ENCODE results near the gene AGAP5.
"Not testable (repeated sequence)": the region's sequence is repeated elsewhere in the genome, so short reads cannot be mapped to it uniquely, and the experiment has no call there.

The AGAP5 gene

DNA sequence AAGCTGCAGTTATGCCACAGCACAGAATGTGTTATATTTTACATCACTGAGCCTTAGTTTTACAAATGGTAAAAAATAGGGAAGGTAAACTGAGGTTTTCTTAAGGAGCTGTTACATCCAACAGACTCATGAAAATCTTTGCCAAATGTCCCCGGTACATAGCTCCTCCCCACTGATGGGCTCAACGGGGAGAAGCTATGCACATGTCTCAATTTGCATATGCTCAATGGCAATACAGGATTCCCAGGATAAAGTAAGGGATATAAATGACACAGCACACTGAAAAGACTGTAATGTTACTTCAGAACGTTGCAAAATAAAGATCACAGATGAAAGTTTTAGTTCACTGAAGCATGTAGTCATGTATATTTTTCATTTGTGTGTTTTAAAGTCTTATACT lies 16.6 kb upstream of the AGAP5 start:
- not testable (repeated sequence) for DNase-seq

DNA sequence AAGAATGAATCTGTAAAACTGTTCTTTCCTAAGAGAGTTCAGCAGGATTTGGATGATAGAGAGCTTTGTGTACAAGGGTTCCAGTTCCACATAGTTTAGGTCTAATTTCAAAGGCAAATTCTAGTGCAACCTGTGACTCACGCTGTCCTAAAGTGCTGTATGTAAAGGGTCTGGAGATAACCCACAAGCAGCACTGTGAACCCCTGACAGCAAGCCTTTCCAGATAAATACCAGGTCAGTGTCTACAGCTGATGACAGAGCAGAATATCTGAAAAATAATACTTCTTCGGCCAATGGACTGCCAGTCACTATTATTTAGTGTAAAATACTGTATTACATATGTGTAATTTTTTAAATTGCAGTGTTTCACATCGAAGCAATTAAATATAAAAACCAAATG lies 16.0 kb upstream of the AGAP5 start:
- DNase-seq, result not testable (repeated sequence)

DNA sequence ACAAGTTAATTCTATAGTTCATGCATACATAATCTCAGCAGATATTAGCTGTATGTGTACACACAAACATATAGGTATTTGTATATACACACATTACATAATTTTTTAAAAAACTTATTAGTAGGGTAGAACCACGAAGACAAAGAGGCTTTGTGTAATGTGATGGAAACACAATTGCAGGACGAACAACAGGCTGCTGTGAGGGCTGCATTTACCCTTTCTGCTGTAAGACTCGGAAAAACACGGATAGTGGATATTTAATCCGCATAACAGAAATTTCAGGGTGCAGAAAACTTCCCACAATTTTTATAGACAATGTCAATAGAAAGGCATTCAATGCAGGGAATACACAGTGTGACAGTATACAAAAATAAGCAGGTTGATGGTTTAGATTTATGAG lies 13.8 kb upstream of the AGAP5 start:
- not testable (repeated sequence) for DNase-seq

DNA sequence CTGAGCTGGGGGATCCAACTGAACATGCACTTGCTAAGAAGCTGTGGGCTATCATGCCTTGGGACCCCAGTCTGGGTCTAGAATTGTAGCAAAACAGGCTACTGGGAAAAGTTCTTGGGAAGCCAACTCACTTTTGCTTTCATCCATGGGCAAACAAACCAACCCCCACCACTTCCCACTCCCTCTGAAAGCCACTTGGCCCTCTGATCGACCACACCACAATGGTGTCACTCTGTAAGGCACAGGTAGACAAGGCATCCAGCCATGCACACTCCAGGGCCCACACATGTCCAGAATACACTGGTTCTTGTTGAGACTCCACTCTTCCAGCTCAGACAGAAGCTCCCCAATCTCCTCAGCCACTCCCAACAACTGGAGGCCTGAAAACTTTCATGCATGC lies 10.2 kb upstream of the AGAP5 start:
- DNase-seq, result not testable (repeated sequence)

DNA sequence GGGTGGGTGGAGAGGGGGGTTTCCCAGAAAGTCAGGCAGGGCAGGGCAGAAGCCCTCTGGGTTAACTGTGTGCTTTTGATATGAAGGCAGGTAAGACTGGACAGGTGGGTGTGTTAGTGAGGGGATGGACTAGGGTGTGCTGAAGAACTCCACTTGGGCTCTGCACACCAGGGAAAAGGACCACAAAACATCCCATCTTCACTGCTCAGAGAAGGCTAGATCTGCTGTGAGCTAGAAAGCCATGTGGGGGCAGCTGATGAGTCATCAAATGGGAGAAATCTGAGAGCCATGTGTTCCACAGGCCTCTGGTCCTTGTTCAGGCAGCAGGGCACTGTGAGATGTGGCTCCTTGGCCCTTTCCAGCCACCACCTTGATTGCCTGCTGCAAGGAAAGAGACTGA lies 9.7 kb upstream of the AGAP5 start:
- DNase-seq, result not testable (repeated sequence)

DNA sequence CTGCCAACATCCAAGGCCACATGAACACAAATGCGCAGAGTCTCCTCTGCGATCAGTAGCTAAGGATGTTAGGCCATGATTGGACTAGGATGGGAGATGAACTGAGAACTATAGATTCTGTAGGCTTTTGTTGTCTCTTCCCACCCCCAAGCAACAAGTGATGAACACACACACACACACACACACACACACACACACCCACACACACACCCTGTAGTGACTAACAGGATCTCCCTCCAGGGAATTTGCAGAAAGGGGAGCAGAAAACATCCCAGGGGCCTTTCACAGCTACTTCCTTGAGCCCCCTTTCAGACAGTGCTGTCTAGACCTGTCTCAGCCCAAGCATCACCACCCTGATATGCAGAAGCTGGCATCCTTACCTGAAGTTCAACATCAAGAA lies 8.6 kb upstream of the AGAP5 start:
- DNase-seq, result not testable (repeated sequence)

DNA sequence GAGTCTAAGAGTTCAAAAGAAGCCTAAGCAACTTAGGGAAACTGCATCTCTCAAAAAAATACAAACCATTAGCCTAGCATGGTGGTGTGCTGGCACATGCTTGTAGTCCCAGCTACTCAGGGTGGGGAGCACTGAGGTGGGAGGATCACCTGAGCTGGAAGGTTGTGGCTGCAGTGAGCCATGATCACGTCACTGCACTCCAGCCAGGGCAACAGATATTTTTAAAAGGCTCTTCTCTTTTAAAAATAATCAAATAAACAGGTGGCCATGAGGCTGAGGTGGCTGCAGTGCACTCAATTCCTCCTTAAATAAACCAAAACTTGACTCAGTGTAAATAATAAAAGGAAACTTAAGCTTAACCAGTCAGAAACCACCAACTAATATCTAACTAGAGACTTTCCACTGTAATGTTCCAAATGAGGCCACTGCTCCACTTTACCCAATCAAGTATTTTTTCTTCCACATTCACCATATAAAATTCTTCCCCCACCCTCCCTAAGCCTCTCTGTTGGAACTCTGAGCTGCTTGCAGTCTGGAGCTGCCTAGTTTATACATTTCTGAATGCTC lies 7.7 kb upstream of the AGAP5 start:
- DNase-seq, result not testable (repeated sequence)

DNA sequence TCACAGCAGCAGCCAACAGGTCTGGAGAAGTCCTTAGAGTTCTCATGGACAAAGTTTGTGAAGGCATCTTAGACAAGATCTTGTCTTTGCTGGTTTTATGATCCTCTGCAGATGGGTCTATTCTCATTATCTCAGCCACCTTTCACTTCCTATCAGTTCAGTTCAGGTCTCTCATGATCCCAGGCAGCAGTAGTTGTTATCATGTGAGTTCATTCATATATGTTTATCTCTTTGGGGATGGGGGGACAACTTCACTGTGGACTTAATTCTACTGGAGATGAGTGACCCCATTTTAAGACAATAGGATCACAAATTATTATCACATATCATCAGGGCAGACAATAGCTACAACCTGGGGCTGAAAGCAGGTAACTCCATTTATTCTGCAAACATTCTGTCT lies 6.0 kb upstream of the AGAP5 start:
- not testable (repeated sequence) for DNase-seq

DNA sequence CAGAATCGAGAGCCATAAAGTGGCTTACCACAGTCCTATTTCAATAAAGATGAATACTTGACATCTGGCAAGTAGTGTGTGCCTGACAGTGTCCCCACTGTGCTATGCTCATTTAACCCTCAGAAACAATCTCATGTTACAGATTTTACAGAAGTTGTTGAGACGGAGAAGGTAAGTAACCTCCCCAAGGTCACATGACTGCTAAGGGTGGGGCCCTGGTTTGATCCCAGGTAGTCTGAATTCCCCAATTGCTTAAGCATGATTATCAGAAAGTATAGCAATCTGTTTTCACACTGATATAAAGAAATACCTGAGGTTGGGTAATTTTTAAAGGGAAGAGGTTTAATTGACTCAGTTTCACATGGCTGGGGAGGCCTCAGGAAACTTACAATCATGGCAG lies 910 bp upstream of the AGAP5 start:
- DNase-seq, result not testable (repeated sequence)

DNA sequence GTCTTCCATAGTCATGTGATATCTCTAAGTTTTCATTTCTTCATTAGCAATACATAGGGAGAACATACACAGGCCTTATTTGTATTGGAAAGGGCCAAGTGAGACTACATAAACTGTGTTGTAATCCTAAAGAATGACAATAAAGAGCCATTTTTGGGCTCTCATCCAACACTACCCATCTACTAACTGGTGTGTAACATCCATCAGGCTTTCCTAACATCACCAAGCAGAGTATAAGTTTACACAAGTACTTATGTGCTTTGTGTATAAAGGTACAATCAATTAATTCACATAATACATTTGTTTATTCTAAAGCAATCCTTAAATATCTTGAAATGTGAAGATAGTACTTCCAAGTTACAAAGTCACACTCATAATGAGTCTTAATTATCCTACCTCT lies 2.6 kb downstream of the AGAP5 start:
- DNase-seq, result not testable (repeated sequence)

DNA sequence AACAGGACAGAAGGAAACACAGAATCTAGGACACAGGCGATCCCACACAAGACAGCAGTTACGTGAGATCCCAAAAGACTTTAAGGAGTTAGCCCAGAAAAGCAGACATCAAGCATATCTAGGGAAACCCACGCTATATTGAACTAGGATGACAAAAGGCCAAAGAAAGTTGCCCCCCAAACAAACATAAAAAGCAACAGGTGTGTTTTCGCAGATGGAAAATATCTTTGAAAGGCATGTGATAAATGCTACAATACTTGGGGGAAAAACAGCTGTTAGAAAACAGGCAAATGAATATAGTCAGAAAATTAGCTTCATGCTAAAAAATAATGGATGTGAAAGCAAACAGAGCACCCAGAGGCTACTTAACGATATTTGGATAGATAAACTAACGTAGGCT lies 7.2 kb downstream of the AGAP5 start:
- DNase-seq, result not testable (repeated sequence)

DNA sequence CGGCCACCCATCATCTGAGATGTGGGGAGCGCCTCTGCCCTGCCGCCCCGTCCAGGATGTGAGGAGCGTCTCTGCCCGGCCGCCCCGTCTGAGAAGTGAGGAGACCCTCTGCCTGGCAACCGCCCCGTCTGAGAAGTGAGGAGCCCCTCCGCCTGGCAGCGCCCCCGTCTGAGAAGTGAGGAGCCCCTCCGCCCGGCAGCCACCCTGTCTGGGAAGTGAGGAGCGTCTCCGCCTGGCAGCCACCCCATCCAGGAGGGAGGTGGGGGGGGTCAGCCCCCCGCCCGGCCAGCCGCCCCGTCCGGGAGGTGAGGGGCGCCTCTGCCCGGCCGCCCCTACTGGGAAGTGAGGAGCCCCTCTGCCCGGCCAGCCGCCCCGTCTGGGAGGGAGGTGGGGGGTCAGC lies 8.3 kb downstream of the AGAP5 start:
- DNase-seq, result not testable (repeated sequence)

DNA sequence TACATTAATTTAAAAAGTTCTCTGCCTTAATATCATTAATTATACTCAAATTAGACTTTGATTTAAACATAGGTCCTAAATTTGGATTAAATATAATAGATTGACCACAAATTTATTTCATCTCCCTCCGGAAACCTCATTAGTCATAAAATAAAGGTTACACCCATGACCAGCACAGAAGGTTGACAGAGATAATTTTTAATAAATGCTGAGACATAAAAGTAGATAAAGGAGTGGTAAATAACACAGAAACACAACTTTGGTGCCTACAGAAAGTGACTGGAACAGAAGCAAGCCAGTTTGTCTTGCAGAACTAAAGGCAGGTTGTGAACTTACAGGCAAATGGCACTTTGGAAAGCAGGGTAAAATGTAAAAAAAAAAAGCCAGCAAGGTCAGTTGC lies 10.3 kb downstream of the AGAP5 start:
- DNase-seq, result not testable (repeated sequence)

DNA sequence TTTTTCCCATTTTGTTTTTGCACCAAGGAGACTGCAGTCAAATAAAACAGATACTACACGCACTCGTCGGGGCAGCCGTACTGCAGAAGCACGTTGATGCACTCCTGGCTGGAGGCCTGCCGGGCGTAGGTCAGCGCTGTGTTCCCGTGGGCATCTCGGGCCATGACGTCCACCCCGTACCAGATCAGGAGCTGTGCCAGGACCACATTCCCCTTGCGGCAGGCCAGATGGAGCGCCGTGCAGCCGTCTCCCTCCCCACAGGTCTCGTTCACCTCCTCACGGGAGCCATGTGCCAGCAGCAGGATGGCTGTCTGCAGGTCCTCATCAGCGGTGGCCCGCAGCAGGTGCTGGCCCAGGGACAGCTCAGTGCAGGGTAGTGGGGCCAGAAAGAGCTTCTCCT lies 23.4 kb downstream of the AGAP5 start:
- not testable (repeated sequence) for DNase-seq

DNA sequence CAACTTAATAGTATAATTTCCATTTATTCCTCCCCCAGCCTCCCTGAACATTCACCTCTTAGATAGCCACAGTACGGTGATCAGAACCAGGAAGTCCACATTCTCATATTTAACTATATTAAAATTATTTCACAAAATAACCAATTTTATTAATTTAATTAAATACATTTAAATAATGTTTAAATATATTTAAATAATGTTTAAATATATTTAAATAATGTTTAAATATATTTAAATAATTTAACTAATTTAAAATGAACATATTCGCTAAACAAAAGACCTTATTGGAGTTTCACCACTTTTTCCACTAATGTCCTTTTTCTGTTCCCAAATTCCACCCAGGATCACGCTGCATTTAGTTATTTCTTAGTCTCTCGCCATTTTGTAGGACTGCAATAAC lies 29.5 kb downstream of the AGAP5 start:
- DNase-seq, result not testable (repeated sequence)

DNA sequence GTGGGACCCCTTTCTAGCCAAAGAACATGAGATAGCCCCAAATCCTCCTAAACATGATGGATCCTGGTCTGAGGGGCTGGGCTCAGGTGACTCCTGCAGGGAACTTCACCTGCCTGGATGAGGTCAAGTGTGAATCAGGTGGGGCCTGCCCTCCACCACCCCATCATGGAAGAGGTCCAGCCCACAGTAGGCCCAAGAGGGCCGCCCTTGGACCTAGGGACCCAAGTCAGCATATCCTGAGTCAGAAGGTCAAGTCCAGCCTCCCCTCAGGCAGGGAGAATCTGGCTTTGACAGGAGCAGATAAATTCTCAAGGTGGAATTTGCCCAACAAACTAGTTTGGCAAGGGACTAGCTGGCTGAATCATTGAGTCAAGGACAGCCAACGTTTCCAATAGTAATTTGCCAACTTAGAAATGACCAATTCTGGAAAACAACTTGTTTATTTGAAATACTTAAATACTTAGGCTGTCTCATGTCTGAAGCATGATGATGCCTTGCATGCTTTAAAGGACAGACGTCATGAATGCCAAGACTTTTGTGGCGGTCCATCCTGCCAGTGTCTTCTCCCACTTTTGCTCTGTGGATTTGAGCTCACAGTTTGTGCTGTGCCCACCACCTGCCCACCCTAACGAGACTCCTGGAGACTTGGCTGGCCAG lies 31.6 kb downstream of the AGAP5 start:
- peak; percentile 15 for DNase-seq

DNA sequence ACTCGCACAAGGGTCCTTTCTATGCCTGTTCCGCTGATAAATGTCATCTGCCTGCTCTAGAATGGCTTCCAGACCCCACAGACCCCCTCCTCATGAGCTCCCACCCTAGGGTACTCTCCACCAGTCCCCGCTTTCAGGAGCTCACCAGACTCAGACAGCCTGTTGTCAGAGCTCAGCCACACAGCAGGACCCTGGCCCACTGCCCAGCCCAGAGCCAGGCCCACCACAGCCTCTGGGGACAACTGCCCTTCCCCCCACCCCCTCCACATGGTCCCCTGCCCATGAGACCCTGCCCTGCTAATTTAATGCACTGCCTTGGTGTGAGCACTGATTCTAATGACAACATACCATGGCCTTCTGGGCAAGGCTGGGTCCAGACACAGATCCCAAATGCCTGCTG lies 32.3 kb downstream of the AGAP5 start:
- DNase-seq, result not testable (repeated sequence)

DNA sequence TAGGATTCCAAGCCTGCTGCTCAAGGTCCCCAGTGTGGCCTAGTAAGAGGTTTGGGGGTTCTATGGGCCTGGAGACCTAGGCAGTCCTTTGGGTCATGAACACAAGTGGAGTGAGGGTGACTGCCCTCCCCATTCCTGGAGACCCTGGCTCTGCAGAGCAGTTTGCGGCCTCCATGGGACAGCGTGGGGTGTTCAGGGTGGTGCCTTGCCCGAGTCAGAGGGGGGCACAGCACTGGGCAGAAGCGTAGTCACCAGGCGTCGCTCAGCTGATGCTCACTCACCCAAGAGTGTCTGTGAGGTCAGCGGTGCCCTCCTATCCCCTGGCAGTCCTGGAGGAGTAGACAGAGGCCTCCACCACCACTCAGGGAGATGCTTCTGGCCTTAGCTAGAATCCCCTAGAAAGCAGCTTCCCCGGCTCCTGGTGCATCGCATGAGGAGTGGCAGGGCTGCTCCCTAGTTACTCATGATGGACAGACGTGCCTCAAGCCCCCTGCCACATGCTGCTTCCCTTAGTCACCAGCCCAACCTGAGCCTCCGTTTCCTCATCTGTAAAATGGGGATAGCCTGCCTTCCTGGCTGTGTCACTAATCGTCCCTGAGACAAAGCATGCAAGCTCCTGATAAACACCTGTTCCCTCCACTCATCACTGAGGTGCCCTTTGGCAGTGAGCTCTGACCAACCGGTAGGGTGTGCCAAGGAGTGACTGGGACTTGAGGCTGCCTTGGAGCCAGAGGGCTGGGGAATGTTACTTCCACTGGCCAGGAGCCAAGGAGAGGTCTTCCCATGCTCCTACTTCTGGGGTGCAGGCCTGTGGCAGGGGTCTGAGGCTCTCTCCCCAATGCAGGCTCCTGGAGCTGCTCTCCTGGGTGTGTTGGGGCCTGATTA lies 33.5 kb downstream of the AGAP5 start:
- not testable (repeated sequence) for DNase-seq

DNA sequence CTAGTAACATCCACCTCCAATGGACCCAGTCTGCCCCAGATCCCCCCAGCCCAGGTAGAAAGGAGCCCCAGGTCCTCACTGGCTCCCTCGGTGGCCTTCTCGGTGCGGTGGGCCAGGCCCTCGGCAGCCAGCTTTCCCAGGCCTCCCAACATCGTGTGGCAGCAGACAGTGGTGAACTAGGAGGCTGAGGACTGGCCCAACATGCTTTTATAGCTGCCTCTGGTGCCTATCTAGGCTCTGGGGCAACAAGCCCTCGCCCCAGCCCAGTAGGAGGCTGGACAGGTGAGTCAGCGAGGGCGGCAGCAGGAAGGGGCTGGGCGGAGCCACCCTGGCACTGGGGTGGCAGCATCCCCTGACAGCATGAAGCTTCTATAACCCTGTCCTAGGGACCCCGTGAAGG lies 34.3 kb downstream of the AGAP5 start:
- DNase-seq, result not testable (repeated sequence)

DNA sequence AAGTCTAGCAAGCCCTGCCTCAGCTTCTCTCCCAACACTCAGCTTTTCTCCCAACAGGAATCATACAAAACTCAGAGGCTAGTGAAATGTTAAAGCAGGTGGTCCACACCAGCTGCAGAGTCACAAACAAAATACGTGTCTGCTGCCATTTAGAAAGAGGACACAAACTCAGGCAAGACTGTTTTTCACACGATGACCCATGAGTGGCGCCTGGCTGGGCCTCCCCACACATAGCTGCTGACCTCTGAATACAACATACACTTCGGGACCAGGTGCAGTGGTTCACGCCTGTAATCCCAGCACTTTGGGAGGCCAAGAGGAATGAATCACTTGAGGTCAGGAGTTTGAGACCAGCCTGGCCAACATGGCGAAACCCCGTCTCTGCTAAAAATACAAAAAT lies 35.2 kb downstream of the AGAP5 start:
- DNase-seq, result not testable (repeated sequence)

DNA sequence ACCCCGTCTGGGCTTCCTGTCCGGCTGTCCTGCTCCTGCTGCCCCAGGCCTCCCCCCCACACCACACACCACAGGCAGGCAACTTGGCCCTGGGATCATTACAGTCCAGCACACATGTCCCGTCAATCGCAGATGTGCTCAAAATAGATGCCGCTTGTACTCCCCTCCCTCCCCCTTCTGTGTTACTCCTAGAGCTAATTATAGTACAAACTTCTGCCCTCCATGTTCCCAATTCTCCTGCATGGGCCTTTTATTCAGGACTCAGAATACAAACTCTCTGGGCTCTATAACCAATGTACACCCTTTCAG lies 42.0 kb downstream of the AGAP5 start, which contains the start of gene SYNPO2L:
SYNPO2L (minus strand) TSS at position 40 of the 309 bp plus-strand sequence. CDS start 107 bp downstream, outside the sequence.
- peak; percentile 9 for DNase-seq

DNA sequence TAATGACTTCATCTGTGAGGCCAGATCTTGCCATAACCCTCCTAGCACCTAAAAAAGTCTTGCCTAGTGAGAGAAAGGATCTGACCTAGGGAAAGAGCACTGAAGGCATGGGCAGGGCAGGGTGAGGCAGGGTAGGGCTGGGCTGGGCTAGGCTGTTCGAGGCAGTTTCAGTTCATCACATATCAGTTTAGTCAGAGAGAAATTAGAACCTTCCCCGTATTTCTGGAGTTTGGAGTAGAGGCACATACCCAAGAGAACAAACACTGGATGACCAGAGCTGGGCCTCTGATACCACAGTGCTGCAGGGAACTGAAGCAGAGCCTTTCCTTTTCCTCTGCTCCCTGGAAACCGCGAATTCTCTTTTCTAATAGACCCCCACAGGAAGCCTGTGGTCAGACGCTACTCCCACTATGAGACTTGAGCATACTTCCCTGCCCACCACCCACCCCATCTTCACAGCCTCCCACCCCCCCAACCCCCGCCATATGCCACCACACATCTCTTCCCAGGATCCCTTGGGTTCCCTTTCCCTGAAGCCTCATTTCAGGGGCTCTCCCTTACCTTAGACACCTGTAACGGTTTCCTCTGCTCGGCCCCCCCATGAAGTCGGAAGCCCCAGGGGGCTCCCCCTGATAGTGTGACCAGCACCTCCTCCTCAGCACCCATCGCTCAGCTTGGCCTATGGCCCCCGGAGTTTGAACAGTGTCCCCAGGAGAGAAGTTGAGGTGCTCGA lies 42.5 kb downstream of the AGAP5 start:
- DNase-seq, result no peak

DNA sequence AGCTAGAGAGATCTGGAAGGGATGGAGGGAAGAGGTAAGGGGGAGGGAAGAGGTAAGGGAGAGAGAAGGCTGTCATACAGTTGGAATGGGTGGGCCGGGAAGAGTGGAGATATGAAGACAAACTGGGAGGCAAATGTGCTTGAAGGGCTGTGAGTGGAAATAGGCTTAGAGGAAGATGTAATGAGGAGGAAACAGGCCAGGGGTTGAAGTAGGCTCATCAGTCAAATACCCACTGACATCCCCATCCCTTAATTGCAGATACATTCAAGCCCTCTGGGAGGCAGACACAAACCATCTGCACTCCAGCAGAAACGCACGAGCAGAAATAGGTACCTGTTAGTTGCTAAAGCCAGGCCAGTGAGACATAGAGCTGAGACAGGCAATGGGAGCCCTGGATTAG lies 44.2 kb downstream of the AGAP5 start:
- DNase-seq, result peak; percentile 27
